T-helper 17 cell (primary cell): Measurements from ENCODE around the gene CELSR2. TPM values are rescaled to one million over a fixed set of nuclear protein-coding genes. Genes with fewer than 3 reads are reported as not detected.
"Not testable (repeated sequence)": the region's sequence is repeated elsewhere in the genome, so short reads cannot be mapped to it uniquely, and the experiment has no call there.

Experiments
- ATAC-seq: fragments of 150-1000 bp; cut with Tn5 transposase; 2 replicates; pipeline ENCODE4 v1.10.0; 2021; ENCODE audit warnings: mild to moderate bottlenecking, moderate library complexity
- DNase-seq, 3 donors: peaks; one replicate each; pipeline versions ENCODE4 v3.0.0 to v3.0.0-alpha.2; 2020 to 2021
- H3K9me3 ChIP-seq: one replicate; pipeline ENCODE4 v1.7.0; 2013; ENCODE audit warnings: low read length, mild to moderate bottlenecking; ENCODE audit not compliant: control insufficient read depth, poor library complexity, severe bottlenecking
- H3K27ac Mint-ChIP-seq: one replicate; pipeline ENCODE4 v1.8.0; 2022; ENCODE audit warnings: mild to moderate bottlenecking, moderate library complexity, mixed read lengths
- H3K27me3 Mint-ChIP-seq: one replicate; pipeline ENCODE4 v1.8.0; 2022; ENCODE audit warnings: mixed read lengths
- H3K36me3 Mint-ChIP-seq: one replicate; pipeline ENCODE4 v1.8.0; 2022; ENCODE audit warnings: low read depth, mixed read lengths
- H3K4me1 Mint-ChIP-seq: one replicate; pipeline ENCODE4 v1.8.0; 2022; ENCODE audit warnings: mild to moderate bottlenecking, mixed read lengths
- H3K4me3 Mint-ChIP-seq: one replicate; pipeline ENCODE4 v1.8.0; 2022; ENCODE audit warnings: mild to moderate bottlenecking, moderate library complexity, mixed read lengths
- total RNA-seq, 4 donors: library from RNA in 2 of 4; stranded (reverse) in 2 of 4; gene quantifications; one replicate each; pipeline ENCODE4 v1.2.3 and lab custom pipeline; 2022 to 2026

CELSR2 gene
- total RNA-seq, 2 donors from 2014 or later, result 3.2 to 3.3 TPM

- H3K9me3 ChIP-seq, result no peaks in the 10 kb centered on the region
- no peak for DNase-seq
- ATAC-seq, result no peak
- H3K4me1 Mint-ChIP-seq, result peaks cover 2% of the 10 kb centered on the region
- H3K4me3 Mint-ChIP-seq, result no peak overlapping the region
- H3K36me3 Mint-ChIP-seq, result no peaks in the 10 kb centered on the region
- peaks cover 16% of the 10 kb centered on the region for H3K27me3 Mint-ChIP-seq
- H3K27ac Mint-ChIP-seq, result no peak overlapping the region
Observed at GRCh38 chr1:109290998-109291397, 41.7 kb downstream of the CELSR2 start.

- Mint-ChIP-seq H3K4me3 (no peak overlapping the region), H3K36me3 (no peaks in the 10 kb centered on the region), H3K27me3 (peaks cover 20% of the 10 kb centered on the region), H3K4me1 (peaks cover 2% of the 10 kb centered on the region), H3K27ac (no peak overlapping the region)
- ATAC-seq (no peak), DNase-seq (no peak)
- no peaks in the 10 kb centered on the region for H3K9me3 ChIP-seq
Observed at GRCh38 chr1:109292364-109292763, 43.0 kb downstream of the CELSR2 start.

GRCh38 chr1:109293026-109293425 lies 43.7 kb downstream of the CELSR2 start:
- Mint-ChIP-seq H3K27me3 (peaks cover 20% of the 10 kb centered on the region), H3K36me3 (no peaks in the 10 kb centered on the region), H3K4me3 (no peak overlapping the region), H3K4me1 (peaks cover 2% of the 10 kb centered on the region), H3K27ac (no peak overlapping the region)
- H3K9me3 ChIP-seq, result no peaks in the 10 kb centered on the region
- ATAC-seq (no peak), DNase-seq (no peak)

DNA sequence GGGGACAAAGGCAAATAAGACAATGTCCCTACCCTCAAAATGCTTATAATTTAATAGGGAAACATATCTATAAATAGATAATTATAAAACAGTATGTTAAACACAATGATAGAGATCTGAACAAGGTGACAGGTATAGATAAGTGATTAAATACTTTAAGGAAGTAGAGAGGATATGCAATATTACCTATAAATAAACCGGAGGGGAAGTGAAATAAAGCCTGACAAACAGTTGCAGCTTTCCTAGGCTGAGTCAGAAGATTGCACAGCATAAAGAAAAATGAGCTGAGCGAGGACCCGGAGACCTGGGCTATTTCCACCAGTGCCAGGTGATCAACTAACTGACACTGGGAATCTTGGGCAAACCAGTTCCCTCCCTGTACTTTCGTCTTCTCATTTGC lies 45.1 kb downstream of the CELSR2 start:
- Mint-ChIP-seq H3K36me3 (no peaks in the 10 kb centered on the region), H3K4me1 (peaks cover 4% of the 10 kb centered on the region), H3K4me3 (no peak overlapping the region), H3K27ac (no peak overlapping the region), H3K27me3 (peaks cover 31% of the 10 kb centered on the region)
- H3K9me3 ChIP-seq, result no peaks in the 10 kb centered on the region
- DNase-seq (no peak), ATAC-seq (no peak)

- ATAC-seq (no peak), DNase-seq (no peak)
- peaks cover 43% of the 10 kb centered on the region for H3K27me3 Mint-ChIP-seq
- no peaks in the 10 kb centered on the region for H3K36me3 Mint-ChIP-seq
- no peaks in the 10 kb centered on the region for H3K9me3 ChIP-seq
- no peak overlapping the region for H3K27ac Mint-ChIP-seq
- no peak overlapping the region for H3K4me3 Mint-ChIP-seq
- peaks cover 4% of the 10 kb centered on the region for H3K4me1 Mint-ChIP-seq
Observed at GRCh38 chr1:109295712-109296415, 46.5 kb downstream of the CELSR2 start.

DNA sequence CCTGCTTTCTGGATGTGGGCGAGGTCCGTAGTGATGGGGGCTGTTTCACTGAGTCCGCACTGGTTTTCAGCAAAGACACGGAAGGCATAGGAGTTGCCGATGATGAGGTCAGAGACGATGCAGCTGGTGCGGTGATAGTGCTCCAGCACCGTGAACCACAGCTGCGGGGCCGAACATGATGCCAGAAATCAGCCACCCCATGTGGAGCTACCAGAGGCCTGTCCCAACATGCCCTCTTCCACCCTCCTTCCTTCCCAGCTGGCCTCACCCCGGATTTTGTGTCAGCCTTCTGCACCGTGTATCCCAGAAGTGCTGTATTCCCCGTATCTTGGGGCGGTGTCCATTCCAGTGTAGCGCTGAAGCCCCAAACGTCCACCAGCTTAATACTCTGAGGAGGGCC lies 47.4 kb downstream of the CELSR2 start:
- Mint-ChIP-seq H3K4me3 (no peak overlapping the region), H3K27me3 (peaks cover 43% of the 10 kb centered on the region), H3K27ac (no peak overlapping the region), H3K36me3 (no peaks in the 10 kb centered on the region), H3K4me1 (peaks cover 4% of the 10 kb centered on the region)
- no peaks in the 10 kb centered on the region for H3K9me3 ChIP-seq
- DNase-seq (no peak), ATAC-seq (no peak)

GRCh38 chr1:109298666-109299557 lies 49.6 kb downstream of the CELSR2 start:
- no peak for DNase-seq
- peaks cover 4% of the 10 kb centered on the region for H3K4me1 Mint-ChIP-seq
- H3K27me3 Mint-ChIP-seq, result peaks cover 43% of the 10 kb centered on the region
- no peak overlapping the region for H3K4me3 Mint-ChIP-seq
- no peaks in the 10 kb centered on the region for H3K9me3 ChIP-seq
- no peak overlapping the region for H3K27ac Mint-ChIP-seq
- no peak for ATAC-seq
- no peaks in the 10 kb centered on the region for H3K36me3 Mint-ChIP-seq

DNA sequence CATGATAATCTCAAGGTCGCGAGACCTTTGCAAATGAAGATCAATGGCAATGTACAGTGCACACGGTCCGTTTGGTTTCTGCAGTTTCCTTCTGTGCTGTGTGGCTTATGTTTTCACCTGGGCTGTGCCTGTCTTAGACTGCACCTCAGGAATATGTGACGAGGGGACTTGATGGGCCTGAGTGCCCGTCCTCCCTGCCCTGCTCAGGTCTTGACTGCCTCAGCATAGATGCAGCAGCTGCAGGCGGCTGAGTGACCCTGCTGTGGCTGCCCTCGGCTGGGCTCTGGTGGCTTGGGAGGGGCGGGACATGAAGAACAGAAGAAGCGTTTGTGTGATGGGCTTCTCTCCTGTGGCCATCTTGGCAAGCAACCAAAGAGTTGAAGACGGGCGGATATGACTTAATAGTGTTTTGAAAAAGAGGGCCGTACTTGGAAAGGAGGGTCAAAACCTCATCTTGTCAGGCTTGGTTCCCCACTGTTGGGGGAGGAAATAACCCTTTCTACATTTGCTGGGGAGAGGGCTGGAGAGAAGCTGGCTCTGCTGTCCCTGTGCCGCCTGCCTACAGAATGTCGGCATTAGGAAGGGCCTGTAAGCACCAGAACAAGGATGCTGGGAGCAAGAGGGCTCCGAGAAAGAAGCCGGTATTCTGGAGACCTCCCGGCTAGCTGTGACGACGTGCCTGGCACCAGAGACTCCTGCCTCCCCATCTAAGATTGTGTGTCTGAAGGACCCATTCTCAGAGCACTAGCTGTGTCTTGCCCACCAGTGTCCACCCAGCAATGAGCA lies 50.4 kb downstream of the CELSR2 start:
- Mint-ChIP-seq H3K4me3 (no peak overlapping the region), H3K4me1 (peaks cover 4% of the 10 kb centered on the region), H3K27me3 (peaks cover 40% of the 10 kb centered on the region), H3K27ac (no peak overlapping the region), H3K36me3 (no peaks in the 10 kb centered on the region)
- H3K9me3 ChIP-seq, result no peaks in the 10 kb centered on the region
- ATAC-seq (no peak), DNase-seq (no peak)

- Mint-ChIP-seq H3K4me1 (peaks cover 2% of the 10 kb centered on the region), H3K27ac (no peak overlapping the region), H3K36me3 (no peaks in the 10 kb centered on the region), H3K27me3 (peaks cover 40% of the 10 kb centered on the region), H3K4me3 (no peak overlapping the region)
- DNase-seq, result no peak
- no peaks in the 10 kb centered on the region for H3K9me3 ChIP-seq
- no peak for ATAC-seq
Observed at GRCh38 chr1:109300650-109301151, 51.4 kb downstream of the CELSR2 start.

- Mint-ChIP-seq H3K36me3 (no peaks in the 10 kb centered on the region), H3K4me1 (peaks cover 2% of the 10 kb centered on the region), H3K27ac (no peak overlapping the region), H3K27me3 (peaks cover 38% of the 10 kb centered on the region), H3K4me3 (no peak overlapping the region)
- H3K9me3 ChIP-seq, result no peaks in the 10 kb centered on the region
- DNase-seq (no peak), ATAC-seq (no peak)
Observed at GRCh38 chr1:109301874-109302273, 52.5 kb downstream of the CELSR2 start.

- Mint-ChIP-seq H3K4me3 (no peak overlapping the region), H3K27me3 (peaks cover 45% of the 10 kb centered on the region), H3K27ac (no peak overlapping the region), H3K36me3 (no peaks in the 10 kb centered on the region), H3K4me1 (peaks cover 2% of the 10 kb centered on the region)
- no peaks in the 10 kb centered on the region for H3K9me3 ChIP-seq
- DNase-seq (no peak), ATAC-seq (no peak)
Observed at GRCh38 chr1:109304226-109304920, 55.0 kb downstream of the CELSR2 start.

DNA sequence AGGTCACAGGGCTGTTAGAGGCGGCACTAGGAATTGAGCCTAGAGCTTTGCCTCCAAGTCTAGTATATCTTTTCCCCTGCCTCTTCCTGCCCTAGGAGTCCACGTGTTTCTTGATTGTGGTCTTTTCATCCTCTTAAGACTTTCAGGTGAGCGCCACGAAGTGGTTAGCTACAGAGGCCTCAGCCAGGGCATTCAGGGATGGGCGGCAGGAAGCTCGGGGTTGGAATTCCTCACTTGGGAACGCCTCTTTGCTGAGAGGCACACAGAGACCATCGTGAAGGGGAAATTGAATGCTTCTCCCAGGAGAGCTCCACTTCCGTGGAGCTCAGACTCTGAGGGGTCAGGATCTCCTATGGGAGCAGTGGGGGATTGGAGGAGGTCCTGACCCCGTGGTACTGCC lies 56.7 kb downstream of the CELSR2 start:
- not testable (repeated sequence) for ATAC-seq
- peaks cover 48% of the 10 kb centered on the region for H3K27me3 Mint-ChIP-seq

More for the DNA sequence above, 56.7 kb downstream of the CELSR2 start:
- H3K4me3 Mint-ChIP-seq, H3K9me3 ChIP-seq, H3K4me1 Mint-ChIP-seq, H3K27ac Mint-ChIP-seq, DNase-seq, H3K36me3 Mint-ChIP-seq: not testable (repeated sequence)
